ENCODE results near the gene ACAN. TPM values are rescaled to one million over a fixed set of nuclear protein-coding genes. Genes with fewer than 3 reads are reported as not detected.

The ACAN gene
- total RNA-seq, 2 experiments from 2014 or later: not detected

DNA sequence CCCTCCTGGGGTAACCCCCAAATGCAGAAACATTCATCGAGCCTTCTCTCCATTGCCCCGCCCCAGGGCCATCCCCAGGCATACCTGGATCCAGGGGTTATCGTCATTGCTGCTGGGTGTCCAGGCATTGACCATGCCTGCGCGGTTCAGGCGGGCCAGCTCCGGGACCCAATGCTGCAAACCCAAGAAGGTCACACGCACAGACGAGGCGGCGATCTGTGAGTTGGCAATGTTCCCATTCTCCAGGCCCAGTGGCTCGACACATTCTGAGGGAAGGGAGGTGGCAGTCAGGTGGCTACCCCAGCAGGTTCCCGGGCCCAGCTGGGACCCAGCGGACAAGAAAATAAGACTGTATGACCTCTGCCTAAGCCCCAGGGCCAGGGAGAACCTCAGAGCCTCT is 103.9 kb downstream of the ACAN start:
- no peaks in the 10 kb centered on the region for H3K27me3 ChIP-seq (ENCODE audit: control insufficient read depth in 1 of 2, insufficient read depth in 2 of 2, low read length in 2 of 2)
- no peaks in the 10 kb centered on the region for H3K9me3 ChIP-seq (ENCODE audit: control insufficient read depth in 1 of 2, insufficient read depth in 1 of 2, low read length in 2 of 2)
- Mint-ChIP-seq H3K9me3 (no peaks in the 10 kb centered on the region), H3K27ac (peak overlapping the region; percentile 93), H3K36me3 (ENCODE audit: low read depth) (peaks cover 7% of the 10 kb centered on the region), H3K4me1 (ENCODE audit: low read depth) (peaks cover 59% of the 10 kb centered on the region), H3K4me3 (no peak overlapping the region), H3K27me3 (no peaks in the 10 kb centered on the region)
- no peak overlapping the region for H3K4me3 ChIP-seq (ENCODE audit: low read length)
- CTCF ChIA-PET: no interaction called here
- DNase-seq (no peak), ATAC-seq (ENCODE audit: poor library complexity) (no peak)
- peaks cover 44% of the 10 kb centered on the region for H3K4me1 ChIP-seq (ENCODE audit: insufficient read depth, low read length)
- intact Hi-C loops (cut with DNase I, micrococcal nuclease): loop anchor here in 1 of 2 experiments (10.0 kb wide), 1 partner anchor 362 kb away; the partner anchor contains the start of gene DET1
- POLR2A ChIA-PET: no interaction called here
- H3K36me3 ChIP-seq (ENCODE audit: insufficient read depth, low read length): peaks cover 18% of the 10 kb centered on the region
- TF ChIP-seq, protein P1, sequence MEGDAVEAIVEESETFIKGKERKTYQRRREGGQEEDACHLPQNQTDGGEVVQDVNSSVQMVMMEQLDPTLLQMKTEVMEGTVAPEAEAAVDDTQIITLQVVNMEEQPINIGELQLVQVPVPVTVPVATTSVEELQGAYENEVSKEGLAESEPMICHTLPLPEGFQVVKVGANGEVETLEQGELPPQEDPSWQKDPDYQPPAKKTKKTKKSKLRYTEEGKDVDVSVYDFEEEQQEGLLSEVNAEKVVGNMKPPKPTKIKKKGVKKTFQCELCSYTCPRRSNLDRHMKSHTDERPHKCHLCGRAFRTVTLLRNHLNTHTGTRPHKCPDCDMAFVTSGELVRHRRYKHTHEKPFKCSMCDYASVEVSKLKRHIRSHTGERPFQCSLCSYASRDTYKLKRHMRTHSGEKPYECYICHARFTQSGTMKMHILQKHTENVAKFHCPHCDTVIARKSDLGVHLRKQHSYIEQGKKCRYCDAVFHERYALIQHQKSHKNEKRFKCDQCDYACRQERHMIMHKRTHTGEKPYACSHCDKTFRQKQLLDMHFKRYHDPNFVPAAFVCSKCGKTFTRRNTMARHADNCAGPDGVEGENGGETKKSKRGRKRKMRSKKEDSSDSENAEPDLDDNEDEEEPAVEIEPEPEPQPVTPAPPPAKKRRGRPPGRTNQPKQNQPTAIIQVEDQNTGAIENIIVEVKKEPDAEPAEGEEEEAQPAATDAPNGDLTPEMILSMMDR (IDR thresholded peaks at IDR 0.05): no peak
- H3K27ac ChIP-seq (ENCODE audit: low read depth in 1 of 2, low read length in 2 of 2): no peak overlapping the region

DNA sequence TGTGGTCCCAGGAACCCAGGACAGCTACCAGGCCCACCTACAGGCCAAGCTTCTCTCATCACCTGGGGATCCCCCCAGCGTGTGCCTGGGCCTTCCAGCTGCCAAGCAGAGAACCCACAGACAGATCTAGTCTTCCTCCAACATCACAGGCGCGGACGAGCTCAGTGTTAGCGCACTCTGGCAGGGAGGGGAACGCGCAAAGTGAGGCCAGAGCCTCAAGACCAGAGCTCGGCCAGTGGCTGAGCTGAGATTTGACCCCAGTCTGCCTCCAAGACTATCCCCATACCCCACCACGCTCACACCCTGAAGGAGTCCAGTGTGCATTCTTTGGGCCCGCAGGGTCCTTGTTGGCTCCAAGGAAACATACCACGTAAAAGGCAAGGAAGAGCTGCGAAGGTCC is 104.9 kb downstream of the ACAN start:
- no peaks in the 10 kb centered on the region for H3K9me3 Mint-ChIP-seq
- H3K36me3 Mint-ChIP-seq (ENCODE audit: low read depth): peaks cover 5% of the 10 kb centered on the region
- ATAC-seq (ENCODE audit: poor library complexity) (no peak), DNase-seq (no peak)
- no peaks in the 10 kb centered on the region for H3K27me3 ChIP-seq (ENCODE audit: control insufficient read depth in 1 of 2, insufficient read depth in 2 of 2, low read length in 2 of 2)
- intact Hi-C loops (cut with DNase I, micrococcal nuclease): loop anchor here in 1 of 2 experiments (10.0 kb wide), 1 partner anchor 363 kb away; the partner anchor contains the start of gene DET1
- CTCF ChIA-PET: interaction anchor here (0.9 kb wide), 1 partner anchor 270 kb away, joined by 3 read pairs; no protein-coding TSS in a partner anchor
- H3K4me3 ChIP-seq (ENCODE audit: low read length): no peak overlapping the region
- POLR2A ChIA-PET: no interaction called here
- peak overlapping the region; percentile 74 for H3K27ac Mint-ChIP-seq
- H3K36me3 ChIP-seq (ENCODE audit: insufficient read depth, low read length): peaks cover 18% of the 10 kb centered on the region
- peaks cover 52% of the 10 kb centered on the region for H3K4me1 Mint-ChIP-seq (ENCODE audit: low read depth)
- no peaks in the 10 kb centered on the region for H3K27me3 Mint-ChIP-seq
- no peaks in the 10 kb centered on the region for H3K9me3 ChIP-seq (ENCODE audit: control insufficient read depth in 1 of 2, insufficient read depth in 1 of 2, low read length in 2 of 2)
- peaks cover 42% of the 10 kb centered on the region for H3K4me1 ChIP-seq (ENCODE audit: insufficient read depth, low read length)
- H3K4me3 Mint-ChIP-seq: no peak overlapping the region
- no peak overlapping the region for H3K27ac ChIP-seq (ENCODE audit: low read depth in 1 of 2, low read length in 2 of 2)
- TF ChIP-seq, protein P1 (IDR thresholded peaks at IDR 0.05): no peak

DNA sequence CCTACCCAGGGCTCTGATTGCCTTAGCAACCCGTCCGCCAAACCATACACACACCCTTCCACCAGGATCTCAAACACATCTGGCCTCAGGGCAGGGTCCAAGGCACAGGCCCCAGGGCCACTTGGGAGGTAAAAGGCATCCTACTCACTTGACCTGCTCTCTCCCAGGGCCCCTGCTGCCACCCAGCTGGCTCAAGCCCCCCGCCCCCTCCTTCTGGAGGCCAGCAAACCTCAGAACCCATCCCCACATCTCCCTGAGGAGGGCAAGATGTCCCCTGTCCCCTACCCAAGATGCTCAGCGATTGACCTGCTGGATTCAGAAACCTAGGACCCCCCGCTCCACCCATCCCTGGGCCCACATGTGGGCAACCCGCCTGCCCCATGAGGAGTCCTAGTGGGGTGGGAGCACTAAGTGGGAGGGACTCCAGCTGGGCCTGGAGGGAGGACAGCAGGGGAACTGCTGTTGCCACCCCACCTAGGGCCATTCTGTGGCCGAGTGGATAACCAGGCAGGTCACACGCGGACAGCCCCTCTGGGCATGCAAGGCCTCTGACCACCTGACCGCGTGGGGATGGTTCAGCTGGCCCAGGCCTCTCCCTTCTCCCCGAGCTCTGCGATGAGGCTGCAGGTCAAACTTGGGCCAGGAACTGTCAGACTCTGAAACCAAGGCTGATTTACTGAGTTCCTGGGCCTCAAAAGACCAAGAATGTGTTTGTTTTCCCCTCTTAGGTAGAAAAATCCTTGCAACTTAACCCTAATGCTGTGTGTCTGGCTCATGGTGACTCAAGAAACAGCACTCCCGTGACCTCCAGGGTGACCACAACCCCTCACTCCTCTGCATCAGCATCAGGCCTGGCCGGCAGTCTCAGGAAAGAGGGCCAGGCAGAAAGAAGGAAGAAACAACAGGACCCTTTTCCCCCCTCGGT is 105.7 kb downstream of the ACAN start:
- Histone ChIP-seq H3K4me3 (ENCODE audit: low read length) (no peak overlapping the region), H3K27ac (ENCODE audit: low read depth in 1 of 2, low read length in 2 of 2) (no peak overlapping the region), H3K27me3 (ENCODE audit: control insufficient read depth in 1 of 2, insufficient read depth in 2 of 2, low read length in 2 of 2) (no peaks in the 10 kb centered on the region), H3K4me1 (ENCODE audit: insufficient read depth, low read length) (peaks cover 40% of the 10 kb centered on the region), H3K36me3 (ENCODE audit: insufficient read depth, low read length) (peaks cover 18% of the 10 kb centered on the region), H3K9me3 (ENCODE audit: control insufficient read depth in 1 of 2, insufficient read depth in 1 of 2, low read length in 2 of 2) (no peaks in the 10 kb centered on the region)
- peaks cover 52% of the 10 kb centered on the region for H3K4me1 Mint-ChIP-seq (ENCODE audit: low read depth)
- peak overlapping the region; percentile 87 for H3K27ac Mint-ChIP-seq
- no peak for ATAC-seq (ENCODE audit: poor library complexity)
- POLR2A ChIA-PET: no interaction called here
- H3K4me3 Mint-ChIP-seq: peak overlapping the region; percentile 15
- H3K36me3 Mint-ChIP-seq (ENCODE audit: low read depth): peaks cover 5% of the 10 kb centered on the region
- no peak for DNase-seq
- H3K27me3 Mint-ChIP-seq: no peaks in the 10 kb centered on the region
- TF ChIP-seq, protein P1 (IDR thresholded peaks at IDR 0.05): no peak
- CTCF ChIA-PET: interaction anchor here (0.9 kb wide), 1 partner anchor 269 kb away, joined by 3 read pairs; no protein-coding TSS in a partner anchor
- no peaks in the 10 kb centered on the region for H3K9me3 Mint-ChIP-seq
- intact Hi-C loops (cut with DNase I, micrococcal nuclease): loop anchor here in 1 of 2 experiments (10.0 kb wide), 1 partner anchor 364 kb away; the partner anchor contains the start of gene DET1
